A549 (cell line): ENCODE measurements around the gene DEAF1. TPM values are rescaled to one million over a fixed set of nuclear protein-coding genes. Genes with fewer than 3 reads are reported as not detected.

ENCODE experiments used
- ATAC-seq, 2 experiments: fragments of 200-7000 bp in 1 of 2; fragments of >200 bp in 1 of 2; cut with Nextera tagmentation in 1 of 2; cut with Tn5 transposase in 1 of 2; 3 replicates each; pipeline versions ENCODE4 v1.8.0 to v1.9.1; 2018 to 2020; ENCODE audit warnings: mild to moderate bottlenecking in 1 of 2, moderate library complexity in 1 of 2
- CTCF ChIA-PET: fragments of 300-600 bp; sonication (Branson Sonifier 250); formaldehyde crosslinking; extraction: SDS; loops from one replicate; lab custom pipeline; 2021; ENCODE audit warnings: antibody characterized with exemption, inconsistent platforms; lab: Yijun Ruan, JAX
- POLR2A ChIA-PET: fragments of 350-600 bp; formaldehyde crosslinking; extraction: SDS; loops from one replicate; lab custom pipeline; 2021; ENCODE audit warnings: antibody characterized with exemption, inconsistent platforms; lab: Yijun Ruan, JAX
- DNase-seq, 2 experiments: peaks; one replicate each; pipeline versions ENCODE4 v3.0.0 to v3.0.0-alpha.2; 2011 to 2016; ENCODE audit warnings: low read depth in 1 of 2, low spot score in 1 of 2
- FAIRE-seq: peaks from 2 replicates; lab custom pipeline; 2011; peaks lifted over from hg19 to GRCh38; lab: Jason Lieb, UNC
- H3K27ac ChIP-seq, 2 experiments: fragments of >200 bp; sonication (Bioruptor Twin); formaldehyde crosslinking; 3 replicates each; pipeline ENCODE4 v1.5.1; 2016 to 2017
- H3K4me1 ChIP-seq: fragments of >200 bp; sonication (Bioruptor Twin); formaldehyde crosslinking; 3 replicates; pipeline ENCODE4 v1.6.1; 2016
- H3K4me2 ChIP-seq: fragments of >200 bp; sonication (Bioruptor Twin); formaldehyde crosslinking; 3 replicates; pipeline ENCODE4 v1.6.1; 2016
- H3K4me3 ChIP-seq: fragments of >200 bp; sonication (Bioruptor Twin); formaldehyde crosslinking; 3 replicates; pipeline ENCODE4 v1.5.1; 2016
- H3K9me3 ChIP-seq: fragments of >200 bp; sonication (Bioruptor Twin); formaldehyde crosslinking; 3 replicates; pipeline ENCODE4 v1.6.1; 2016
- ATOH8 ChIP-seq: fragments of 250-450 bp; sonication (Bioruptor Pico); IDR thresholded peaks from 2 replicates; pipeline ENCODE4 v1.5.0; 2020; ENCODE audit warnings: low read depth, mild to moderate bottlenecking, moderate library complexity
- CHD4 ChIP-seq: fragments of 200-600 bp; sonication (generic); IDR thresholded peaks from 2 replicates; pipeline ENCODE4 v1.6.1; 2016; ENCODE audit warnings: antibody characterized with exemption, mild to moderate bottlenecking, borderline replicate concordance
- CTCF ChIP-seq: fragments of >200 bp; sonication (Bioruptor Twin); formaldehyde crosslinking; IDR thresholded peaks from 3 replicates; pipeline ENCODE4 v1.5.1; 2016
- FOXS1 ChIP-seq: fragments of 250-450 bp; sonication (Bioruptor Pico); IDR thresholded peaks from 2 replicates; pipeline ENCODE4 v1.5.0; 2020; ENCODE audit warnings: mild to moderate bottlenecking, moderate library complexity
- HEYL ChIP-seq: fragments of 250-450 bp; sonication (Bioruptor Pico); IDR thresholded peaks from 2 replicates; pipeline ENCODE4 v1.8.0; 2021; ENCODE audit warnings: mild to moderate bottlenecking, moderate library complexity
- JUNB ChIP-seq: fragments of >200 bp; sonication (Bioruptor Twin); formaldehyde crosslinking; IDR thresholded peaks from 2 replicates; pipeline ENCODE4 v1.6.1; 2016
- MAFK ChIP-seq: fragments of 450-650 bp; IDR thresholded peaks from 2 replicates; pipeline ENCODE4 v1.6.1; 2014; ENCODE audit not compliant: partially characterized antibody
- MAX ChIP-seq: IDR thresholded peaks from 2 replicates; pipeline ENCODE4 v1.6.1; 2012
- MAZ ChIP-seq: fragments of 150-350 bp; IDR thresholded peaks from 2 replicates; pipeline ENCODE4 v1.6.1; 2014; ENCODE audit warnings: antibody characterized with exemption, low read depth, low read length, borderline replicate concordance
- NFE2L2 ChIP-seq: fragments of 150-350 bp; conservative IDR thresholded peaks from 2 replicates; pipeline ENCODE4 v1.6.1; 2014; ENCODE audit warnings: low read length
- REST ChIP-seq: fragments of 200-600 bp; sonication (generic); IDR thresholded peaks from 2 replicates; pipeline ENCODE4 v1.6.1; 2016; ENCODE audit warnings: antibody characterized with exemption, mild to moderate bottlenecking, moderate library complexity
- SMC3 ChIP-seq: fragments of >200 bp; sonication (Bioruptor Twin); formaldehyde crosslinking; IDR thresholded peaks from 3 replicates; pipeline ENCODE4 v1.6.1; 2018; ENCODE audit warnings: inconsistent platforms
- ZC3H11A ChIP-seq: fragments of 450-650 bp; IDR thresholded peaks from 2 replicates; pipeline ENCODE4 v1.6.1; 2014; ENCODE audit warnings: antibody characterized with exemption, mild to moderate bottlenecking
- ZSCAN20 ChIP-seq: fragments of 250-450 bp; sonication (Bioruptor Pico); IDR thresholded peaks from 2 replicates; pipeline ENCODE4 v1.8.0; 2022; ENCODE audit warnings: mild to moderate bottlenecking, moderate library complexity
- WGBS: methylation state at CpG from one replicate; pipeline ENCODE4 v1.1.6; 2017; ENCODE audit errors: missing lambda C conversion rate; 5-methylcytosine and 5-hydroxymethylcytosine counted together
- polyA plus RNA-seq, 4 experiments: library from polyadenylated mRNA; depleted of rRNA in 3 of 4; stranded (reverse); fragments of >200 nt; fragmentation: RNase III in 1 of 4; extraction: RNeasy Plus Mini Kit Qiagen cat#74134 plus additional on column Dnase treatment in 1 of 4; gene quantifications; 2 replicates in 3 of 4; 3 replicates in 1 of 4; pipeline ENCODE4 v1.2.3, GENCODE V29; 2011 to 2017

DEAF1 gene
- polyA plus RNA-seq, 2 of the 4 experiments (the other 2 are of a cell fraction), result 16.0 to 24.0 TPM

GRCh38 chr11:719214-720016 is 24.4 kb upstream of the DEAF1 start:
- 91% methylated on average over 32 of the region's 34 CpGs for WGBS
- FAIRE-seq, result no peak

More at GRCh38 chr11:719214-720016, 24.4 kb upstream of the DEAF1 start:
- CTCF ChIA-PET, result interaction anchor here (1.1 to 20.1 kb wide), 3 partner anchors 9 to 38 kb away, joined by 3 to 599 read pairs (median 11); partner anchors contain the start of genes DEAF1, EPS8L2 and TMEM80
- Histone ChIP-seq H3K4me3 (no peak overlapping the region), H3K27ac (no peak overlapping the region), H3K4me1 (peaks cover 17% of the 10 kb centered on the region; the same call in 1 of the 3 replicates), H3K4me2 (no peak overlapping the region), H3K9me3 (no peaks in the 10 kb centered on the region)
- DNase-seq (no peak), ATAC-seq (no peak)
- POLR2A ChIA-PET, result interaction anchor here (0.9 kb wide), 1 partner anchor 14 kb away, joined by 3 read pairs; no protein-coding TSS in a partner anchor
- no peak for TF ChIP-seq MAZ
- no peak for TF ChIP-seq SMC3
- TF ChIP-seq CTCF, result no peak
- no peak for TF ChIP-seq REST
- no peak for TF ChIP-seq MAX
- TF ChIP-seq ZC3H11A, result no peak
- TF ChIP-seq ATOH8, result no peak
- no peak for TF ChIP-seq ZSCAN20
- TF ChIP-seq HEYL (CRISPR knock-in tag), result no peak
- TF ChIP-seq JUNB, result no peak
- TF ChIP-seq MAFK, result no peak
- no peak for TF ChIP-seq NFE2L2
- TF ChIP-seq FOXS1, result no peak
- TF ChIP-seq CHD4, result no peak
